ENCODE data around the gene AMBP. TPM values are rescaled to one million over a fixed set of nuclear protein-coding genes. Genes with fewer than 3 reads are reported as not detected.

AMBP gene
- total and polyA plus RNA-seq, 2 of the 13 experiments (the other 11 are each of a cell fraction or from before 2014, with no cell fraction given) = 1,510 to 2,580 TPM

DNA sequence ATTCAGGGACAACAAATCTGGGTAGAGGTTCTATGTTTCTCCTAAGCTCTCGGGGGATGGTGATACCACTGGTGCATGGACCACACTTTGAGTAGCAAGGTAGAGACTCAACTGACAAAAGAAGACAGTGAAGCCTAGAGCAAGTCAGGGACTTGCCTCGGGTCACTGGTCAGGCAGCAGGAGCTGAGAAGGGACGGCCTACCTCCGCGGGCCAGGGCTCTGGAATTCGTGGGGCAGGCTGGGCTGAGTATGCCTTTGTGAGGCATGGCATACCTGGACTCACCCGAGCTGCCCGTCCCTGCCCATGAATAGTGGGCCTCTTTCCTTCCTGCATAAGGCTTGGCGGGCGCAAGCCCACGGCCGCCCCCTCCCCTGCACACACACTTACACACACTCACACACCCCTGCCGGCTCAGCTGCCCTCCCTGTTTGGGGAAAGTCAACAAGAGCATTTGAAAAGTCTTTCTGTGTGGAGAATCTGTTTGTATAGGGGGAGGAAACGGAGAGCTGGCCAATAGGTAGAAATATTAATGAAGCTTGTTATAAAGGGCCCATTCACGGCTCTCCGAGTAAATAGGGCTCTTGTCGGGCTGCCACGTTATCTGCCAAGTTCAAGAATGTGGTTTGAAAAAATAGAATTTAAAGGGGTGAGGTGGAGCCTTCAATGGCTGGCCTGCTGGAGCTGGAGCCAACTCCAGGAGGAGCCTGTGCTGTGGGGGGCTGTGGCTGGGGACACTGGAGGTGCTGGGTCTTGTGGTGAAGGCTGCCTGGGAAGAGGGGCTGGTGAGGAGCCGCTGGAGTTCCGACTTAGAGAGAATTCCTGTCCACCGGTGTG lies 40.1 kb upstream of the AMBP start (continued):
- TF ChIP-seq, protein P1, sequence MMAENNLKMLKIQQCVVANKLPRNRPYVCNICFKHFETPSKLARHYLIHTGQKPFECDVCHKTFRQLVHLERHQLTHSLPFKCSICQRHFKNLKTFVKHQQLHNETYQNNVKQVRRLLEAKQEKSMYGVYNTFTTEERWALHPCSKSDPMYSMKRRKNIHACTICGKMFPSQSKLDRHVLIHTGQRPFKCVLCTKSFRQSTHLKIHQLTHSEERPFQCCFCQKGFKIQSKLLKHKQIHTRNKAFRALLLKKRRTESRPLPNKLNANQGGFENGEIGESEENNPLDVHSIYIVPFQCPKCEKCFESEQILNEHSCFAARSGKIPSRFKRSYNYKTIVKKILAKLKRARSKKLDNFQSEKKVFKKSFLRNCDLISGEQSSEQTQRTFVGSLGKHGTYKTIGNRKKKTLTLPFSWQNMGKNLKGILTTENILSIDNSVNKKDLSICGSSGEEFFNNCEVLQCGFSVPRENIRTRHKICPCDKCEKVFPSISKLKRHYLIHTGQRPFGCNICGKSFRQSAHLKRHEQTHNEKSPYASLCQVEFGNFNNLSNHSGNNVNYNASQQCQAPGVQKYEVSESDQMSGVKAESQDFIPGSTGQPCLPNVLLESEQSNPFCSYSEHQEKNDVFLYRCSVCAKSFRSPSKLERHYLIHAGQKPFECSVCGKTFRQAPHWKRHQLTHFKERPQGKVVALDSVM (CRISPR knock-in tag; IDR thresholded peaks at IDR 0.05) = no peak
- TF ChIP-seq, protein P2, sequence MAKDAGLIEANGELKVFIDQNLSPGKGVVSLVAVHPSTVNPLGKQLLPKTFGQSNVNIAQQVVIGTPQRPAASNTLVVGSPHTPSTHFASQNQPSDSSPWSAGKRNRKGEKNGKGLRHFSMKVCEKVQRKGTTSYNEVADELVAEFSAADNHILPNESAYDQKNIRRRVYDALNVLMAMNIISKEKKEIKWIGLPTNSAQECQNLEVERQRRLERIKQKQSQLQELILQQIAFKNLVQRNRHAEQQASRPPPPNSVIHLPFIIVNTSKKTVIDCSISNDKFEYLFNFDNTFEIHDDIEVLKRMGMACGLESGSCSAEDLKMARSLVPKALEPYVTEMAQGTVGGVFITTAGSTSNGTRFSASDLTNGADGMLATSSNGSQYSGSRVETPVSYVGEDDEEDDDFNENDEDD (CRISPR knock-in tag; IDR thresholded peaks at IDR 0.05; ENCODE audit: borderline replicate concordance) = peak; percentile 73; the same call in 1 of the 2 replicates
- TF ChIP-seq EP300 (IDR thresholded peaks at IDR 0.05; ENCODE audit: low read depth in 2 of 2, low read length in 2 of 2) (peak in 1 of 2 experiments; percentile 93; a peak in 2 of 4 replicates), EP300 (CRISPR knock-in tag; IDR thresholded peaks at IDR 0.05; ENCODE audit: borderline replicate concordance) (peak; percentile 94), ZNF589 (CRISPR knock-in tag; conservative IDR thresholded peaks at IDR 0.05) (0 out of 2 replicates have a peak, but pooled peaks have one; percentile 62), ZNF142 (CRISPR knock-in tag; IDR thresholded peaks at IDR 0.05) (no peak; the same call in 1 of the 2 replicates), SIN3B (IDR thresholded peaks at IDR 0.05; ENCODE audit: low read length) (no peak), AKAP8 (CRISPR knock-in tag; IDR thresholded peaks at IDR 0.05) (no peak), ZNF652 (CRISPR knock-in tag; IDR thresholded peaks at IDR 0.05; ENCODE audit: borderline replicate concordance, low read depth) (peak; percentile 84), RORA (CRISPR knock-in tag; IDR thresholded peaks at IDR 0.05) (no peak), XBP1 (CRISPR knock-in tag; IDR thresholded peaks at IDR 0.05) (no peak), TCF7 (IDR thresholded peaks at IDR 0.05; ENCODE audit: low read depth) (peak; percentile 79), MTA1 (CRISPR knock-in tag; IDR thresholded peaks at IDR 0.05; ENCODE audit: borderline replicate concordance) (peak; percentile 95; the same call in 1 of the 2 replicates), HDAC2 (CRISPR knock-in tag; IDR thresholded peaks at IDR 0.05) (peak; percentile 93), TSC22D2 (CRISPR knock-in tag; IDR thresholded peaks at IDR 0.05; ENCODE audit: borderline replicate concordance) (peak; percentile 40; the same call in 1 of the 2 replicates), BHLHE40 (IDR thresholded peaks at IDR 0.05; ENCODE audit: low read length) (peak; percentile 22; the same call in 1 of the 2 replicates), ATF7 (IDR thresholded peaks at IDR 0.05) (no peak), ATF7 (CRISPR knock-in tag; IDR thresholded peaks at IDR 0.05) (peak; percentile 15; the same call in 1 of the 2 replicates)
- TF ChIP-seq, protein P3, sequence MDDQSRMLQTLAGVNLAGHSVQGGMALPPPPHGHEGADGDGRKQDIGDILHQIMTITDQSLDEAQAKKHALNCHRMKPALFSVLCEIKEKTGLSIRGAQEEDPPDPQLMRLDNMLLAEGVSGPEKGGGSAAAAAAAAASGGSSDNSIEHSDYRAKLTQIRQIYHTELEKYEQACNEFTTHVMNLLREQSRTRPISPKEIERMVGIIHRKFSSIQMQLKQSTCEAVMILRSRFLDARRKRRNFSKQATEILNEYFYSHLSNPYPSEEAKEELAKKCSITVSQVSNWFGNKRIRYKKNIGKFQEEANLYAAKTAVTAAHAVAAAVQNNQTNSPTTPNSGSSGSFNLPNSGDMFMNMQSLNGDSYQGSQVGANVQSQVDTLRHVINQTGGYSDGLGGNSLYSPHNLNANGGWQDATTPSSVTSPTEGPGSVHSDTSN (CRISPR knock-in tag; IDR thresholded peaks at IDR 0.05; ENCODE audit: borderline replicate concordance) = no peak
